ENCODE data around the gene CXXC5. TPM values are rescaled to one million over a fixed set of nuclear protein-coding genes. Genes with fewer than 3 reads are reported as not detected.

CXXC5 gene
- total RNA-seq, 1 experiment from 2014 or later: 97.2 TPM

GRCh38 chr5:139638090-139638735 is 9.9 kb upstream of the CXXC5 start (continued):
- peak; percentile 1; the same call in 1 of the 2 replicates for TF ChIP-seq E2F5 (CRISPR knock-in tag; IDR thresholded peaks at IDR 0.05)
- TF ChIP-seq NFE2L1 (CRISPR knock-in tag; IDR thresholded peaks at IDR 0.05): no peak
- no peak for TF ChIP-seq CREM (CRISPR knock-in tag; IDR thresholded peaks at IDR 0.05)
- no peak; the same call in 1 of the 2 replicates for TF ChIP-seq CBFB (CRISPR knock-in tag; IDR thresholded peaks at IDR 0.05; ENCODE audit: low read depth)
- no peak for TF ChIP-seq ZSCAN18 (CRISPR knock-in tag; IDR thresholded peaks at IDR 0.05)
- TF ChIP-seq ESRRA (CRISPR knock-in tag; IDR thresholded peaks at IDR 0.05; ENCODE audit: borderline replicate concordance): no peak
- TF ChIP-seq IRF1 (CRISPR knock-in tag; IDR thresholded peaks at IDR 0.05): no peak
- TF ChIP-seq TEAD4 (CRISPR knock-in tag; IDR thresholded peaks at IDR 0.05): no peak
- TF ChIP-seq E2F4 (CRISPR knock-in tag; IDR thresholded peaks at IDR 0.05; ENCODE audit: borderline replicate concordance, low read depth): no peak
- TF ChIP-seq HMGA2 (CRISPR knock-in tag; IDR thresholded peaks at IDR 0.05): no peak
- no peak for TF ChIP-seq FOXP1 (CRISPR knock-in tag; IDR thresholded peaks at IDR 0.05; ENCODE audit: borderline replicate concordance)
- TF ChIP-seq HMGXB4 (CRISPR knock-in tag; IDR thresholded peaks at IDR 0.05): 0 out of 2 replicates have a peak, but pooled peaks have one; percentile 9
- 0 out of 2 replicates have a peak, but pooled peaks have one; percentile 33 for TF ChIP-seq ETV6 (CRISPR knock-in tag; IDR thresholded peaks at IDR 0.05)
- TF ChIP-seq ZNF396 (CRISPR knock-in tag; IDR thresholded peaks at IDR 0.05; ENCODE audit: borderline replicate concordance): no peak
- no peak for TF ChIP-seq ZNF416 (CRISPR knock-in tag; IDR thresholded peaks at IDR 0.05)
- no peak for TF ChIP-seq ZNF423 (CRISPR knock-in tag; IDR thresholded peaks at IDR 0.05)
- no peak for TF ChIP-seq OVOL2 (CRISPR knock-in tag; IDR thresholded peaks at IDR 0.05; ENCODE audit: borderline replicate concordance)
- TF ChIP-seq GTF2I (CRISPR knock-in tag; conservative IDR thresholded peaks at IDR 0.05): no peak
- TF ChIP-seq ZBTB43 (CRISPR knock-in tag; IDR thresholded peaks at IDR 0.05): 0 out of 2 replicates have a peak, but pooled peaks have one; percentile 25
- TF ChIP-seq TEAD1 (CRISPR knock-in tag; IDR thresholded peaks at IDR 0.05): no peak
- no peak for TF ChIP-seq SP1 (CRISPR knock-in tag; conservative IDR thresholded peaks at IDR 0.05)
- TF ChIP-seq NR1H2 (CRISPR knock-in tag; IDR thresholded peaks at IDR 0.05): no peak
- no peak for TF ChIP-seq ZNF219 (CRISPR knock-in tag; IDR thresholded peaks at IDR 0.05; ENCODE audit: borderline replicate concordance)
- TF ChIP-seq MXD4 (CRISPR knock-in tag; IDR thresholded peaks at IDR 0.05; ENCODE audit: borderline replicate concordance): no peak
- no peak for TF ChIP-seq NFYB (CRISPR knock-in tag; conservative IDR thresholded peaks at IDR 0.05; ENCODE audit: low read depth)
- TF ChIP-seq FOXJ3 (CRISPR knock-in tag; IDR thresholded peaks at IDR 0.05; ENCODE audit: borderline replicate concordance): no peak
- peak; percentile 88 for TF ChIP-seq PRDM15 (CRISPR knock-in tag; IDR thresholded peaks at IDR 0.05)
- TF ChIP-seq SOX15 (CRISPR knock-in tag; IDR thresholded peaks at IDR 0.05): no peak
- TF ChIP-seq ZNF232 (CRISPR knock-in tag; IDR thresholded peaks at IDR 0.05): no peak
